Measurements from ENCODE around the gene PCK1. TPM values are rescaled to one million over a fixed set of nuclear protein-coding genes. Genes with fewer than 3 reads are reported as not detected.

PCK1 gene
- total and polyA plus RNA-seq, 4 donors = 0.21 to 49.2 (median 0.54) TPM

DNA sequence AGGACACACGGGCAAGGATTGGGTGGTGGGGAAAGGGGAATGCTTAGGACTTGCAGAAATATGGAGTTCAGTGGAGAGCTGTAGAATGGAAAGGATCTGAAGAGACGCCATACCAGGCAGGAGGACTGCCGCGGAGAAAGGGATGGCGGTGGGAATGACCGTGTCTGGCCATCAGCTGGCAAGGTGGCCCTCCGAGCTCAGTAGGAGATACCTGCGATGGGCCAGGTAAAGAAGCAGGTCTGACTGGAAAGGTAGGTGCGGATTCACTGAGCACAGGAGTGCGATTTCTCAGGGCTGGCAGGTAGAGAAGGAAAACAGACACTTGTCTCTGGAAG is 26.0 kb downstream of the PCK1 start:
- intact Hi-C loops (cut with DNase I) = no loop called here
- ATAC-seq (ENCODE audit: low FRiP score) (no peak), DNase-seq (no peak)
- H3K36me3 ChIP-seq (ENCODE audit: control insufficient read depth in 1 of 2, insufficient read depth in 2 of 2, low read length in 1 of 2) = no peaks in the 10 kb centered on the region
- 81 to 90% methylated on average over 10 of the region's 10 CpGs for WGBS, 2 donors
- no peaks in the 10 kb centered on the region for H3K27me3 ChIP-seq (ENCODE audit: control insufficient read depth in 1 of 2, insufficient read depth in 2 of 2, low read length in 1 of 2)
- no peak overlapping the region for H3K27ac ChIP-seq (ENCODE audit: low read depth in 1 of 2, low read length in 2 of 2)
- peaks cover 2% of the 10 kb centered on the region for H3K9me3 ChIP-seq (ENCODE audit: control insufficient read depth, low read length)
- no peak overlapping the region for H3K4me3 ChIP-seq (ENCODE audit: low read length in 2 of 2)
- no peaks in the 10 kb centered on the region for H3K4me1 ChIP-seq (ENCODE audit: control insufficient read depth in 1 of 2, insufficient read depth in 2 of 2, low read length in 2 of 2)

DNA sequence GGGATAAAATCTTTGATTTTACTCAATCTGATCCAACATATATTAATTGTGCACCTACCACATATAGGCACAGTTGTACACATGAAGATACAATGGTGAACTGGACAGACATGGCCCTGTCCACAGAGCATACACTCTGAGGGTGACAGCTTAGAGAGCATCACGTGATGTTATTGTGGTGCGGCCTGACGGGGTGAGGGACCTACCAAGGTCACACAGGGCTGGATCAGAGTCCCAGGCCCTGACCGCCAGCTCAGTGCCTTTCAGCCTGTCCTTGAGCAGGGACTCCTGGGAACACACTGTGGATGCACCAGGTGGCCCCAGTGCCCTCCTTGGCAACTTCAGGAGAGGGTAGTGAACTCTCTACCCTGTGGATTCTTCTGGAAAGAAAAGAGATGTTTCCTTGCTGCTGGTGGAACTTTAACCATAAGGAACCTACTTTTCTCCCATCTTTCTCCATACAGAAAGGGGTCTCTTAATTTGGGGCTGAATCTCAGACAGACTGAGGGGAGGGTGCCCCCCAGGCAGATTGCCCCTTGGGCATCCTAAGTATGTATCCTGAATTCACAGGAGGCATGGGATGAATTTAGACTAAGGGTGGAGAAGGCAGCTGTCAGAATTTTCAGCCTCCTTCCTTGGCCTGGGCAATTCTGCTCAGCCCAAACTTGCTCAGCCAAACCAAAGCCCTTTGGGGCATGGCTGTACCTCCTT is 26.5 kb downstream of the PCK1 start:
- 97 to 99% methylated on average over 4 of the region's 4 CpGs for WGBS, 2 donors
- DNase-seq (peak; percentile 2 to 71), ATAC-seq (ENCODE audit: low FRiP score) (no peak)
- no peaks in the 10 kb centered on the region for H3K27me3 ChIP-seq (ENCODE audit: control insufficient read depth in 1 of 2, insufficient read depth in 2 of 2, low read length in 1 of 2)
- no peak overlapping the region for H3K4me3 ChIP-seq (ENCODE audit: low read length in 2 of 2)
- no peaks in the 10 kb centered on the region for H3K36me3 ChIP-seq (ENCODE audit: control insufficient read depth in 1 of 2, insufficient read depth in 2 of 2, low read length in 1 of 2)
- no peaks in the 10 kb centered on the region for H3K4me1 ChIP-seq (ENCODE audit: control insufficient read depth in 1 of 2, insufficient read depth in 2 of 2, low read length in 2 of 2)
- peaks cover 2% of the 10 kb centered on the region for H3K9me3 ChIP-seq (ENCODE audit: control insufficient read depth, low read length)
- no peak overlapping the region for H3K27ac ChIP-seq (ENCODE audit: low read depth in 1 of 2, low read length in 2 of 2)
- intact Hi-C loops (cut with DNase I) = no loop called here

DNA sequence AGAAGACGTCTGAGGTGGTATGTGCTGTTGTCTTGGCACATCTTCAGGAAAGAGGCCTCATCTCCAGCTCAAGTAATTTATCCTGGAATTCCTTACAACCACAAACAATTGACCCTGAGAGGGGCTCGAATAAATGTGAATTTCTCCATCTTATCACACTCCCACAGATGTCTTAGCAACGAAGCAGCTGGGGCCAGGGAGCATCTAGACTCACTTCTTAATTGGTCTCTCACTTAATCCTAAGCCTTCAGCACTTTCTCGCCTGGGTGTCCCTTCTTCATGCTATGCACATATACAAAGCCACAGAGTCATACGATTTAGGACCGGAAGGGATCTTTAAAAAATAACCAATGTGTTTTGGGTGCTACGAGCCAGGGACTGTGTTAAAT is 27.1 kb downstream of the PCK1 start:
- DNase-seq (no peak), ATAC-seq (ENCODE audit: low FRiP score) (no peak)
- intact Hi-C loops (cut with DNase I) = no loop called here
- H3K27me3 ChIP-seq (ENCODE audit: control insufficient read depth in 1 of 2, insufficient read depth in 2 of 2, low read length in 1 of 2) = no peaks in the 10 kb centered on the region
- no peaks in the 10 kb centered on the region for H3K4me1 ChIP-seq (ENCODE audit: control insufficient read depth in 1 of 2, insufficient read depth in 2 of 2, low read length in 2 of 2)
- H3K4me3 ChIP-seq (ENCODE audit: low read length in 2 of 2) = no peak overlapping the region
- no peak overlapping the region for H3K27ac ChIP-seq (ENCODE audit: low read depth in 1 of 2, low read length in 2 of 2)
- 94 to 95% methylated on average over 7 of the region's 7 CpGs for WGBS, 2 donors
- H3K36me3 ChIP-seq (ENCODE audit: control insufficient read depth in 1 of 2, insufficient read depth in 2 of 2, low read length in 1 of 2) = no peaks in the 10 kb centered on the region
- peaks cover 2% of the 10 kb centered on the region for H3K9me3 ChIP-seq (ENCODE audit: control insufficient read depth, low read length)

DNA sequence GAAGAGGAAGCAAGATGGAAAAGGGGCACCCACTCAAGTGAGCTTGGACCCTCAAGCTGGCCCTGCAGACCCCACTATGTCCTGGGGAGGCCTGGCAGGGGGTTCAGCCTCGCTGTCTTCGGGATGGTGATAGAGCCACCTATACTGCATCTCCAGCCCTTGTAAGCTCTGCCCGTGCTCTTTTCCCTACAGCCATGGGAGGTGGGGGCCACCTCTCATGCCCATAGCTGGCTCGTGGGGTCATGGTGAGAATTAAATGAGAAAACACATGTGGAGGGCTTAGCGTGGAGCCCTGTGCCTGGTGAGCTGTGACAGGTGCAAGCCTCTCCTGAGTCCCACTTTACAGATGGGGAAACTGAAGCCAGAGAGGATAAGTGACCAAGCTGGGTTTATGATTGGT is 27.7 kb downstream of the PCK1 start:
- no peak overlapping the region for H3K4me3 ChIP-seq (ENCODE audit: low read length in 2 of 2)
- intact Hi-C loops (cut with DNase I) = no loop called here
- whole genome bisulfite sequencing, 2 donors = 95% methylated on average over 5 of the region's 5 CpGs
- H3K27me3 ChIP-seq (ENCODE audit: control insufficient read depth in 1 of 2, insufficient read depth in 2 of 2, low read length in 1 of 2) = no peaks in the 10 kb centered on the region
- peaks cover 2% of the 10 kb centered on the region for H3K9me3 ChIP-seq (ENCODE audit: control insufficient read depth, low read length)
- no peaks in the 10 kb centered on the region for H3K4me1 ChIP-seq (ENCODE audit: control insufficient read depth in 1 of 2, insufficient read depth in 2 of 2, low read length in 2 of 2)
- no peaks in the 10 kb centered on the region for H3K36me3 ChIP-seq (ENCODE audit: control insufficient read depth in 1 of 2, insufficient read depth in 2 of 2, low read length in 1 of 2)
- H3K27ac ChIP-seq (ENCODE audit: low read depth in 1 of 2, low read length in 2 of 2) = no peak overlapping the region
- DNase-seq = peak in 1 of 2 donors; percentile 46
- no peak for ATAC-seq (ENCODE audit: low FRiP score)

DNA sequence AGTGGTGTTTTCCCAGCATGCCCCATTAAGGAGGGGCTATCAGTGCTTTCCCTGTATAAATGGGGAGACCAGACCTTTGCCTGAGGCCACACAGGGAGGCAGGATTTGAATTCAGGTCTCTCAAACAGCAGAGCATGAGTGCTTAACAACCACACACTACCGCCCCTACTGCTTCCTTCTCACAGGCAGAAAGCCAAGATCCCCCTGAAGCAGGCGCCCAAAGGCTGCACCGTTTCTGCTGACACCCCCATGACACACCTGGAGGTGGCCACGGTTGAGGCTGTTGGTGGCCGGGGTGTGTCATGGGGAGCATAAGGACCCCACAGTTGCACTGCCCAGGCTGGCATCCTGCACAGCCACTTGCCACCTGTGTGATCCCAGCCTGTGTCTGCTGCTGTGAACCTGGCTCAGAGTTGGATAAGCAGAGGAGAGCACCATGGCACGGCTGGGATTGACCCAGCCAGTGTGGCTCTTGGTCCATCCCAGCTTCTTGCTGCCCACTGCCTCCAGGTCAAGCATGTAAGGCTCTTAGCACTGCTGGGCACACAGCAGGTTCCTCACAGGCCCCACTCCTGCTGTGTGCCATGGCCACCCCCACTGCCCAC is 28.3 kb downstream of the PCK1 start:
- H3K36me3 ChIP-seq (ENCODE audit: control insufficient read depth in 1 of 2, insufficient read depth in 2 of 2, low read length in 1 of 2) = no peaks in the 10 kb centered on the region
- peaks cover 2% of the 10 kb centered on the region for H3K9me3 ChIP-seq (ENCODE audit: control insufficient read depth, low read length)
- H3K27me3 ChIP-seq (ENCODE audit: control insufficient read depth in 1 of 2, insufficient read depth in 2 of 2, low read length in 1 of 2) = no peaks in the 10 kb centered on the region
- H3K4me1 ChIP-seq (ENCODE audit: control insufficient read depth in 1 of 2, insufficient read depth in 2 of 2, low read length in 2 of 2) = no peaks in the 10 kb centered on the region
- intact Hi-C loops (cut with DNase I) = no loop called here
- DNase-seq (peak in 1 of 2 donors; percentile 28), ATAC-seq (ENCODE audit: low FRiP score) (no peak)
- 93 to 96% methylated on average over 6 of the region's 6 CpGs for WGBS, 2 donors
- no peak overlapping the region for H3K27ac ChIP-seq (ENCODE audit: low read depth in 1 of 2, low read length in 2 of 2)
- H3K4me3 ChIP-seq (ENCODE audit: low read length in 2 of 2) = no peak overlapping the region

DNA sequence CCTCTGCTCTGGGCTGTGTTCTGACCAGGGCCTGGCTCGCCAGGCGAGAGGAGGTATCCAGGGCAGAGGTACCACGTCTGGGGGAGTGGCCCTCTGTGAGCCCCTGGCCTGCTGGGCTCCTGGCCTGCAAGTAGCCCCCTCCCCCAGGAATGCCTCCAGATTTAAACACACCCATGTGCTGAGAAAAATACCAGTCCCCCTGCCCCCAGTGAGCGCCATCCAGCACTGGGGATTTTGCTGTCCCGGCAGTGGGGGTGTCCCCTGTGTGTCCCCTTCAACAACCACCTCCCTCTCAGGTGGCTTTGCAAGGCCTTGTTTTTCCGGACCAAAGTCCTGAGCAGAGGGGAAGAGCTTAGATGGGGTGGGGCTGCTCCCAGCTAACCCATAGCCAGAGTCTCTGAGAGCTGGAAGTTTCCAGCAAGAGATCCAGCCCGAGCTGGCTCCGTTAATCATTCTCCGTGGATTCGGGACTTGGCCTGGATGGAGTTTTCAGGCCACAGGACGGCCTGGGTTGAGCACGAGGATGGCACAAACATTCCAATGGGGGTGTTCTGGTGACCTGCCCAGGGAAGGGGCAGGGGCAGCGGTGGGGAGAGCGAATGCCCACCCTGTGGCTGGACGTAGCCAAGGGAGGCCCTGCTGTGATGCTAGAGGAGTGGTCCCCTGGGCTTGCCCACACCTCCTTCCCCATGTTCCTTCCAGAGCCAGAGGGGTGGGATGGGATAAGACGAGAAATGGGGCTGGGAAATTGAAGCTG is 29.0 kb downstream of the PCK1 start:
- no peak overlapping the region for H3K27ac ChIP-seq (ENCODE audit: low read depth in 1 of 2, low read length in 2 of 2)
- peak; percentile 34 to 51 for DNase-seq
- no peak overlapping the region for H3K4me3 ChIP-seq (ENCODE audit: low read length in 2 of 2)
- H3K9me3 ChIP-seq (ENCODE audit: control insufficient read depth, low read length) = peaks cover 2% of the 10 kb centered on the region
- WGBS, 2 donors = 80 to 85% methylated on average over 16 of the region's 16 CpGs
- H3K36me3 ChIP-seq (ENCODE audit: control insufficient read depth in 1 of 2, insufficient read depth in 2 of 2, low read length in 1 of 2) = no peaks in the 10 kb centered on the region
- intact Hi-C loops (cut with DNase I) = loop anchor here (5.0 to 10.0 kb wide), 3 partner anchors 203 to 1105 kb away; partner anchors contain the start of gene NPEPL1 (in 1 of the 2)
- no peak for ATAC-seq (ENCODE audit: low FRiP score)
- no peaks in the 10 kb centered on the region for H3K27me3 ChIP-seq (ENCODE audit: control insufficient read depth in 1 of 2, insufficient read depth in 2 of 2, low read length in 1 of 2)
- H3K4me1 ChIP-seq (ENCODE audit: control insufficient read depth in 1 of 2, insufficient read depth in 2 of 2, low read length in 2 of 2) = no peaks in the 10 kb centered on the region

DNA sequence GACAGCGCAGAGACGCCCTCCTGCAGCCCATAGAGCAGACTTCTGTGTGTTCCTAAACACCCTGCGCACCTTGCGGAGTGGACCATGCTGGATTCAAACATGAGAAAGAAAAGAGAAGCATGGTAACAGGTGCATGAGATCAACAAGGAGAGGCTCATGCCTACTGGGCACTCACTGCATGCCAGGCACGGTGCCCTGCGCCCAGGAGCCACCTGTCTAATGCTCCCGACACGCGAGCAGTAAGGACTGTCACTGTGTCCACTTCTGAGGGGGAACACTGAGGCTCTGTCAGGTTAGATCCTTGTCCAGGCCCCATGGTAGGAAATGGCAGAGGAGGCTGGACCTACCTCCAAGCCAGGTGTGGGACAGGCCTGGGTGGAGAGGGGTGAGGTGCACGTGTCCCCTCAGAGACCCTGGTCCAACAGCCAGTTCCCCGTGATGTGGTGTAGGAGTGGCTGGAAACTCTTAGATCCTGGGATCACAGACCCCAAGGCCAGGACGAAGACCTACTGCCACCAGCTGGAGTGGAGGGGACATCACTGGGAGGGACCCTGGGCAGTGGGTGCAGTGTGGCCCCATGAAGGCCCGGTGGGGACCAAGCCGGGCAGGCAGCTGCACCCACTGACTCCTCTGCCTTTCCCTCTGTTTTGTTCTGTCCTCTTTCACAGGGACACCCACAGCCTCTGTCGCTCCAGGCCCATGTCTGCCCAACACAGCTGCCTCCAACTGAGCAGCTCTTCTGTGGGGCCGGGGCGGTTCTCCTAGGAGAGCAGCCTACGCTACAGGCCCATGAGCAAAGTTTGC is 29.8 kb downstream of the PCK1 start:
- Histone ChIP-seq H3K27me3 (ENCODE audit: control insufficient read depth in 1 of 2, insufficient read depth in 2 of 2, low read length in 1 of 2) (no peaks in the 10 kb centered on the region), H3K36me3 (ENCODE audit: control insufficient read depth in 1 of 2, insufficient read depth in 2 of 2, low read length in 1 of 2) (no peaks in the 10 kb centered on the region), H3K4me3 (ENCODE audit: low read length in 2 of 2) (no peak overlapping the region), H3K27ac (ENCODE audit: low read depth in 1 of 2, low read length in 2 of 2) (no peak overlapping the region), H3K4me1 (ENCODE audit: control insufficient read depth in 1 of 2, insufficient read depth in 2 of 2, low read length in 2 of 2) (no peaks in the 10 kb centered on the region), H3K9me3 (ENCODE audit: control insufficient read depth, low read length) (peaks cover 2% of the 10 kb centered on the region)
- ATAC-seq (ENCODE audit: low FRiP score) = no peak
- DNase-seq = peak; percentile 39 to 55
- intact Hi-C loops (cut with DNase I) = loop anchor here (5.0 to 10.0 kb wide), 3 partner anchors 203 to 1104 kb away; partner anchors contain the start of gene NPEPL1 (in 1 of the 2)
- 92 to 93% methylated on average over 18 of the region's 18 CpGs for WGBS, 2 donors
